Ascending aorta (tissue), 2 donors: ENCODE results near the gene CITED4. TPM values are rescaled to one million over a fixed set of nuclear protein-coding genes. Genes with fewer than 3 reads are reported as not detected.

Experiments
- DNase-seq, 2 donors: peaks; one replicate each; pipeline ENCODE4 v3.0.0-alpha.2; 2019; ENCODE audit warnings: low spot score in 2 of 2
- H3K27ac ChIP-seq, 2 donors: fragments of 200-600 bp; sonication (generic); one replicate each; pipeline ENCODE4 v1.5.1; 2016 to 2017; ENCODE audit warnings: mild to moderate bottlenecking in 1 of 2
- H3K27me3 ChIP-seq: fragments of 200-600 bp; sonication (generic); one replicate; pipeline ENCODE4 v1.5.1; 2017
- H3K36me3 ChIP-seq, 2 donors: fragments of 200-600 bp; sonication (generic); one replicate each; pipeline ENCODE4 v1.5.1; 2016
- H3K4me1 ChIP-seq, 2 donors: fragments of 200-600 bp; sonication (generic); one replicate each; pipeline ENCODE4 v1.5.1; 2016 to 2017; ENCODE audit warnings: mild to moderate bottlenecking in 1 of 2
- H3K4me3 ChIP-seq, 2 donors: fragments of 200-600 bp; sonication (generic); one replicate each; pipeline ENCODE4 v1.5.1; 2016 to 2017; ENCODE audit warnings: mild to moderate bottlenecking in 1 of 2
- H3K9me3 ChIP-seq, 2 donors: fragments of 200-600 bp; sonication (generic); one replicate each; pipeline ENCODE4 v1.5.1; 2016
- CTCF ChIP-seq, 3 experiments: fragments of 200-600 bp in 2 of 3; fragments of 450-650 bp in 1 of 3; sonication (generic) in 2 of 3; IDR thresholded peaks; one replicate each; pipeline ENCODE4 v1.5.1; 2016 to 2019; ENCODE audit warnings: antibody characterized with exemption in 3 of 3, mild to moderate bottlenecking in 1 of 3, moderate library complexity in 1 of 3
- intact Hi-C: fragments of 100-400 bp; cut with DNase I; formaldehyde crosslinking; loops from one replicate; pipeline ENCODE4 v1.15.1; 2023
- total RNA-seq: library from RNA; depleted of rRNA; stranded (reverse); fragments of >200 nt; gene quantifications from one replicate; pipeline ENCODE4 v1.1.0, GENCODE V29; 2016

CITED4 gene
- total RNA-seq, 1 donor from 2014 or later = 47.6 TPM

GRCh38 chr1:40893946-40894345, 31.8 kb upstream of the CITED4 start:
- H3K27me3 ChIP-seq = no peaks in the 10 kb centered on the region
- TF ChIP-seq CTCF (IDR thresholded peaks at IDR 0.05) = no peak
- no peak overlapping the region for H3K4me3 ChIP-seq
- DNase-seq = no peak
- H3K4me1 ChIP-seq = peaks cover 0 to 17% of the 10 kb centered on the region in 2 donors
- intact Hi-C loops = no loop called here
- H3K36me3 ChIP-seq = no peaks in the 10 kb centered on the region
- no peak overlapping the region for H3K27ac ChIP-seq
- H3K9me3 ChIP-seq = peaks cover 11 to 21% of the 10 kb centered on the region in 2 donors

GRCh38 chr1:40892354-40892753, 30.2 kb upstream of the CITED4 start:
- Histone ChIP-seq H3K27ac (no peak overlapping the region), H3K36me3 (no peaks in the 10 kb centered on the region), H3K4me1 (peaks cover 0 to 1% of the 10 kb centered on the region in 2 donors), H3K9me3 (peaks cover 11 to 21% of the 10 kb centered on the region in 2 donors), H3K27me3 (no peaks in the 10 kb centered on the region), H3K4me3 (no peak overlapping the region)
- TF ChIP-seq CTCF (IDR thresholded peaks at IDR 0.05) = no peak
- intact Hi-C loops = no loop called here
- no peak for DNase-seq

GRCh38 chr1:40890771-40891170, 28.6 kb upstream of the CITED4 start:
- Histone ChIP-seq H3K27me3 (no peaks in the 10 kb centered on the region), H3K9me3 (peaks cover 11 to 21% of the 10 kb centered on the region in 2 donors), H3K27ac (no peak overlapping the region), H3K4me3 (no peak overlapping the region), H3K36me3 (no peaks in the 10 kb centered on the region), H3K4me1 (no peaks in the 10 kb centered on the region)
- TF ChIP-seq CTCF (IDR thresholded peaks at IDR 0.05) = no peak
- intact Hi-C loops = no loop called here
- DNase-seq = no peak

GRCh38 chr1:40887652-40888051, 25.5 kb upstream of the CITED4 start:
- Histone ChIP-seq H3K36me3 (no peaks in the 10 kb centered on the region), H3K9me3 (no peaks in the 10 kb centered on the region), H3K4me1 (no peaks in the 10 kb centered on the region), H3K27ac (no peak overlapping the region), H3K4me3 (no peak overlapping the region), H3K27me3 (peaks cover 5% of the 10 kb centered on the region)
- intact Hi-C loops = no loop called here
- no peak for TF ChIP-seq CTCF (IDR thresholded peaks at IDR 0.05)
- DNase-seq = no peak

- Histone ChIP-seq H3K9me3 (no peaks in the 10 kb centered on the region), H3K27ac (no peak overlapping the region), H3K27me3 (peaks cover 5% of the 10 kb centered on the region), H3K4me1 (no peaks in the 10 kb centered on the region), H3K36me3 (no peaks in the 10 kb centered on the region), H3K4me3 (no peak overlapping the region)
- no peak for TF ChIP-seq CTCF (IDR thresholded peaks at IDR 0.05)
- no peak for DNase-seq
- intact Hi-C loops = no loop called here
Observed at GRCh38 chr1:40887012-40887378, 24.8 kb upstream of the CITED4 start.

GRCh38 chr1:40886318-40887011, 24.3 kb upstream of the CITED4 start:
- intact Hi-C loops = no loop called here
- H3K4me1 ChIP-seq = no peaks in the 10 kb centered on the region
- no peak overlapping the region for H3K4me3 ChIP-seq
- DNase-seq = no peak
- no peaks in the 10 kb centered on the region for H3K9me3 ChIP-seq
- peaks cover 5% of the 10 kb centered on the region for H3K27me3 ChIP-seq
- no peak for TF ChIP-seq CTCF (IDR thresholded peaks at IDR 0.05)
- H3K36me3 ChIP-seq = no peaks in the 10 kb centered on the region
- no peak overlapping the region for H3K27ac ChIP-seq
